Lung (tissue), 12 donors: ENCODE results near the gene CHD1L. TPM values are rescaled to one million over a fixed set of nuclear protein-coding genes. Genes with fewer than 3 reads are reported as not detected.

Experiments
- ATAC-seq: fragments of 200-7000 bp; cut with Tn5 transposase; one replicate; pipeline ENCODE4 v1.9.1; 2020; ENCODE audit warnings: moderate number of reproducible peaks; ENCODE audit not compliant: insufficient read depth, low FRiP score
- DNase-seq, 3 donors: peaks; one replicate each; pipeline ENCODE4 v3.0.0-alpha.2; 2013 to 2017
- H3K27ac ChIP-seq, 2 donors: one replicate each; pipeline ENCODE4 v1.5.1; 2013; ENCODE audit warnings: mild to moderate bottlenecking in 2 of 2, moderate library complexity in 2 of 2, control low read depth in 1 of 2, inconsistent platforms in 1 of 2, low read depth in 1 of 2, low read length in 1 of 2
- H3K27me3 ChIP-seq, 3 donors: one replicate each; pipeline ENCODE4 v1.5.1; 2013; ENCODE audit warnings: low read length in 2 of 3; ENCODE audit not compliant: control insufficient read depth in 3 of 3, insufficient read depth in 3 of 3
- H3K36me3 ChIP-seq, 4 donors: one replicate each; pipeline ENCODE4 v1.5.1; 2013; ENCODE audit warnings: low read length in 4 of 4, mild to moderate bottlenecking in 1 of 4, moderate library complexity in 1 of 4; ENCODE audit not compliant: control insufficient read depth in 4 of 4, insufficient read depth in 4 of 4
- H3K4me1 ChIP-seq, 5 donors: one replicate each; pipeline ENCODE4 v1.5.1; 2013; ENCODE audit warnings: low read length in 5 of 5, mild to moderate bottlenecking in 2 of 5, moderate library complexity in 1 of 5; ENCODE audit not compliant: control insufficient read depth in 5 of 5, insufficient read depth in 5 of 5
- H3K4me3 ChIP-seq: one replicate; pipeline ENCODE4 v1.5.1; 2013; ENCODE audit warnings: mild to moderate bottlenecking, control low read depth, moderate library complexity
- H3K9ac ChIP-seq, 2 donors: one replicate each; pipeline ENCODE4 v1.5.1; 2013; ENCODE audit warnings: low read length in 2 of 2, control low read depth in 1 of 2; ENCODE audit not compliant: insufficient read depth in 1 of 2
- H3K9me3 ChIP-seq, 4 donors: one replicate each; pipeline ENCODE4 v1.5.1; 2013; ENCODE audit warnings: low read length in 3 of 4, mild to moderate bottlenecking in 1 of 4, moderate library complexity in 1 of 4; ENCODE audit not compliant: control insufficient read depth in 4 of 4, insufficient read depth in 3 of 4
- CTCF ChIP-seq: IDR thresholded peaks from 2 replicates; pipeline ENCODE4 v1.5.1; 2012; ENCODE audit warnings: mild to moderate bottlenecking; ENCODE audit errors: control extremely low read depth, extremely low read depth
- WGBS, 2 donors: extraction: QIAGEN DNeasy Blood & Tissue Kit; methylation state at CpG; one replicate each; pipeline ENCODE4 v1.1.7; 2013; 5-methylcytosine and 5-hydroxymethylcytosine counted together
- polyA plus RNA-seq, 2 donors: library from polyadenylated mRNA; stranded (reverse); fragments of 200-250 nt; gene quantifications; one replicate each; pipeline ENCODE4 v1.2.1, GENCODE V29; 2013
- total RNA-seq, 2 donors: library from RNA; depleted of rRNA in 1 of 2; stranded (reverse); fragments of >200 nt in 1 of 2; gene quantifications; one replicate each; pipeline ENCODE4 v1.2.1, GENCODE V29; 2014 to 2021
- donor health status: control.
- donor health status: control.
- donor health status: Bipolar disorder and iron deficiency.
- donor health status: healthy.
- donor health status: DM: yes; HTN: yes; CAD: no.

The CHD1L gene
- total and polyA plus RNA-seq, 4 donors, result 15.3 to 38.9 (median 22.4) TPM

- TF ChIP-seq CTCF, result no peak
- Histone ChIP-seq H3K27ac (no peak overlapping the region), H3K36me3 (no peaks in the 10 kb centered on the region), H3K27me3 (no peaks in the 10 kb centered on the region), H3K4me1 (peaks cover 0 to 14% (median 4%) of the 10 kb centered on the region in 5 donors), H3K9me3 (no peaks in the 10 kb centered on the region), H3K9ac (no peak overlapping the region), H3K4me3 (no peak overlapping the region)
- no peak for ATAC-seq
- DNase-seq, result no peak
- 51 to 64% methylated on average over 3 of the region's 3 CpGs for WGBS, 2 donors
Observed at GRCh38 chr1:147245586-147246021, 3.1 kb downstream of the CHD1L start.

- WGBS, 2 donors, result 64 to 94% methylated on average over 2 of the region's 2 CpGs
- no peak overlapping the region for H3K4me3 ChIP-seq
- no peaks in the 10 kb centered on the region for H3K27me3 ChIP-seq
- no peak overlapping the region for H3K9ac ChIP-seq
- no peak for TF ChIP-seq CTCF
- no peak for ATAC-seq
- DNase-seq, result no peak
- no peak overlapping the region for H3K27ac ChIP-seq
- peaks cover 0 to 14% (median 4%) of the 10 kb centered on the region in 5 donors for H3K4me1 ChIP-seq
- no peaks in the 10 kb centered on the region for H3K9me3 ChIP-seq
- H3K36me3 ChIP-seq, result no peaks in the 10 kb centered on the region
Observed at GRCh38 chr1:147246044-147246690, 3.7 kb downstream of the CHD1L start.

GRCh38 chr1:147246910-147247655 lies 4.6 kb downstream of the CHD1L start:
- peaks cover 0 to 11% (median 4%) of the 10 kb centered on the region in 5 donors for H3K4me1 ChIP-seq
- no peaks in the 10 kb centered on the region for H3K27me3 ChIP-seq
- no peaks in the 10 kb centered on the region for H3K36me3 ChIP-seq
- no peak for ATAC-seq
- H3K27ac ChIP-seq, result no peak overlapping the region
- no peak for DNase-seq
- H3K4me3 ChIP-seq, result no peak overlapping the region
- WGBS, 2 donors, result 43 to 49% methylated on average over 2 of the region's 2 CpGs
- H3K9me3 ChIP-seq, result no peaks in the 10 kb centered on the region
- no peak overlapping the region for H3K9ac ChIP-seq
- TF ChIP-seq CTCF, result no peak
